Heart left ventricle (tissue), 13 donors: Measurements from ENCODE around the gene TBKBP1.

Source experiments
- CTCF ChIP-seq, 12 donors: fragments of 200-600 bp; sonication (generic) in 4 of 12; IDR thresholded peaks; one replicate each; pipeline versions ENCODE4 v1.5.0 to v1.8.0; 2018 to 2022; ENCODE audit warnings: antibody characterized with exemption in 12 of 12, mild to moderate bottlenecking in 5 of 12
- POLR2A ChIP-seq, 2 donors: fragments of 450-650 bp; IDR thresholded peaks; one replicate each; pipeline ENCODE4 v1.6.1; 2017; ENCODE audit warnings: antibody characterized with exemption in 2 of 2, mild to moderate bottlenecking in 2 of 2, moderate library complexity in 2 of 2
- donor health status: ischemic (EF 13 %, LVEDD 7.1; RV severe dilation, severe dysfunction).
- donor health status: DM: no; HTN: yes; CAD: no.
- donor health status: DM: no; HTN: no; CAD: no.
- donor health status: ischemic (EF 25% LVEDD 6.9; RV normal size, moderate dysfunction).
- donor health status: ischemic (EF 25% LVEDD 5.7; RV mildly dilated, moderate dysfunction).
- donor health status: ischemic (EF 35%, LVEDD 5.7; RV mildly dilated, moderate dysfunction).
- donor health status: nonischemic (EF 11% LVEDD 7.7; RV severe dilation, severe dysfunction).
- donor health status: DM: yes; HTN: yes; CAD: no.
- donor health status: PGD.
- donor health status: ischemic (EF 29% LVEDD 5.4; RV normal size, mild dysfunction).
- donor health status: nonischemic (EF 23%, LVEDD 6.1; RV moderate dilation, normal function).

GRCh38 chr17:47705536-47706530 lies 11.9 kb downstream of the TBKBP1 start:
- no peak for TF ChIP-seq CTCF (IDR thresholded peaks at IDR 0.05)
- no peak for TF ChIP-seq POLR2A (IDR thresholded peaks at IDR 0.05)
